ENCODE results near the gene TMEM9.

DNA sequence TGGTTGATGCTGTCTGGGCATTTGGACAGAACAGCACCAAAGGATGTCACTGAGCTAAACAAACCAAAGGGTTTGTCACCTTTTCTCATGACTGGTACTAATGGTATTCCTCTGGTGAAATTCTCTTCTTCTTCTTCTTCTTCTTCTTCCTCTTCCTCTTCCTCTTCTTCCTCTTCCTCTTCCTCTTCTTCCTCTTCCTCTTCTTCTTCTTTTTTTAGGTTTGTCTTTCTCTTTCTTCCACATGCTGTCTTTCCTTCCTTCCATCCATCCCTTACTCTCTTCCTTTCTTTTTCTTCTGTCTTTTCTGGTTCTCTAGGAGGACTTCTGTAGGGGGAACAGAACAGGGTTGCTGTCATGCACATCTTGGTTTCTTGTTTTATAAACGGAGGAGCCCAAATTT lies 27.0 kb upstream of the TMEM9 start:
- TF ChIP-seq CTCF (IDR thresholded peaks at IDR 0.05): no peak
- TF ChIP-seq, protein P1, sequence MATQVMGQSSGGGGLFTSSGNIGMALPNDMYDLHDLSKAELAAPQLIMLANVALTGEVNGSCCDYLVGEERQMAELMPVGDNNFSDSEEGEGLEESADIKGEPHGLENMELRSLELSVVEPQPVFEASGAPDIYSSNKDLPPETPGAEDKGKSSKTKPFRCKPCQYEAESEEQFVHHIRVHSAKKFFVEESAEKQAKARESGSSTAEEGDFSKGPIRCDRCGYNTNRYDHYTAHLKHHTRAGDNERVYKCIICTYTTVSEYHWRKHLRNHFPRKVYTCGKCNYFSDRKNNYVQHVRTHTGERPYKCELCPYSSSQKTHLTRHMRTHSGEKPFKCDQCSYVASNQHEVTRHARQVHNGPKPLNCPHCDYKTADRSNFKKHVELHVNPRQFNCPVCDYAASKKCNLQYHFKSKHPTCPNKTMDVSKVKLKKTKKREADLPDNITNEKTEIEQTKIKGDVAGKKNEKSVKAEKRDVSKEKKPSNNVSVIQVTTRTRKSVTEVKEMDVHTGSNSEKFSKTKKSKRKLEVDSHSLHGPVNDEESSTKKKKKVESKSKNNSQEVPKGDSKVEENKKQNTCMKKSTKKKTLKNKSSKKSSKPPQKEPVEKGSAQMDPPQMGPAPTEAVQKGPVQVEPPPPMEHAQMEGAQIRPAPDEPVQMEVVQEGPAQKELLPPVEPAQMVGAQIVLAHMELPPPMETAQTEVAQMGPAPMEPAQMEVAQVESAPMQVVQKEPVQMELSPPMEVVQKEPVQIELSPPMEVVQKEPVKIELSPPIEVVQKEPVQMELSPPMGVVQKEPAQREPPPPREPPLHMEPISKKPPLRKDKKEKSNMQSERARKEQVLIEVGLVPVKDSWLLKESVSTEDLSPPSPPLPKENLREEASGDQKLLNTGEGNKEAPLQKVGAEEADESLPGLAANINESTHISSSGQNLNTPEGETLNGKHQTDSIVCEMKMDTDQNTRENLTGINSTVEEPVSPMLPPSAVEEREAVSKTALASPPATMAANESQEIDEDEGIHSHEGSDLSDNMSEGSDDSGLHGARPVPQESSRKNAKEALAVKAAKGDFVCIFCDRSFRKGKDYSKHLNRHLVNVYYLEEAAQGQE (IDR thresholded peaks at IDR 0.05; ENCODE audit: insufficient read depth in 1 of 2, low read depth in 2 of 2, low read length in 1 of 2): no peak
- TF ChIP-seq SIN3A (IDR thresholded peaks at IDR 0.05; ENCODE audit: borderline replicate concordance, insufficient read depth, low read depth, low read length): no peak
- no peak for TF ChIP-seq POLR2AphosphoS5 (IDR thresholded peaks at IDR 0.05; ENCODE audit: low read depth, low read length)
